H54 (cell line): Measurements from ENCODE around the gene PIP5KL1.

ENCODE experiments used
- DNase-seq: peaks from one replicate; pipeline ENCODE4 v3.0.0; 2011; ENCODE audit warnings: low spot score, mixed read lengths; ENCODE audit not compliant: insufficient read length
- FAIRE-seq: peaks from 3 replicates; lab custom pipeline; 2011; peaks lifted over from hg19 to GRCh38; lab: Jason Lieb, UNC
- POLR2A ChIP-seq: IDR thresholded peaks from 2 replicates; pipeline ENCODE4 v1.6.1; 2011; ENCODE audit warnings: low read depth, mild to moderate bottlenecking, low read length

PIP5KL1 gene

GRCh38 chr9:127930231-127931091 lies at the start of gene PIP5KL1:
Gene PIP5KL1, minus strand, starts transcription at chr9:127930777. Its CDS starts 25 bp downstream, at chr9:127930752.
- DNase-seq, result peak; percentile 98
- no peak for FAIRE-seq
- TF ChIP-seq POLR2A, result 0 out of 2 replicates have a peak, but pooled peaks have one; percentile 7

- no peak for FAIRE-seq
- TF ChIP-seq POLR2A, result 0 out of 2 replicates have a peak, but pooled peaks have one; percentile 36
- DNase-seq, result no peak
Observed at GRCh38 chr9:127980060-127980705, 49.6 kb upstream of the PIP5KL1 start.

GRCh38 chr9:127979333-127980059 lies 48.9 kb upstream of the PIP5KL1 start:
- FAIRE-seq (no peak), DNase-seq (peak; percentile 81)
- TF ChIP-seq POLR2A, result no peak

- FAIRE-seq (no peak), DNase-seq (no peak)
- TF ChIP-seq POLR2A, result no peak
Observed at GRCh38 chr9:127979015-127979332, 48.4 kb upstream of the PIP5KL1 start.

- no peak for FAIRE-seq
- DNase-seq, result no peak
- no peak for TF ChIP-seq POLR2A
Observed at GRCh38 chr9:127977884-127978647, 47.5 kb upstream of the PIP5KL1 start.

GRCh38 chr9:127977009-127977883 lies 46.7 kb upstream of the PIP5KL1 start:
- FAIRE-seq, result no peak
- no peak for TF ChIP-seq POLR2A
- no peak for DNase-seq

GRCh38 chr9:127976498-127976897 lies 45.9 kb upstream of the PIP5KL1 start:
- TF ChIP-seq POLR2A, result no peak
- FAIRE-seq (no peak), DNase-seq (no peak)

- DNase-seq, result no peak
- no peak for FAIRE-seq
- TF ChIP-seq POLR2A, result no peak
Observed at GRCh38 chr9:127975376-127976315, 45.1 kb upstream of the PIP5KL1 start.

- FAIRE-seq, result no peak
- TF ChIP-seq POLR2A, result no peak
- DNase-seq, result no peak
Observed at GRCh38 chr9:127974769-127975261, 44.2 kb upstream of the PIP5KL1 start.

- DNase-seq (no peak), FAIRE-seq (no peak)
Observed at GRCh38 chr9:127974001-127974768, 43.6 kb upstream of the PIP5KL1 start.

More at GRCh38 chr9:127974001-127974768, 43.6 kb upstream of the PIP5KL1 start:
- no peak for TF ChIP-seq POLR2A
